NCI-H2227 (cell line): ENCODE results near the gene DCDC2C.
A peak's percentile ranks its signal among the peaks of the same experiment; 100 is the strongest.
"Not testable (repeated sequence)": the region's sequence is repeated elsewhere in the genome, so short reads cannot be mapped to it uniquely, and the experiment has no call there.

Experiments used
- DNase-seq: peaks from one replicate; lab custom pipeline; 2025; ENCODE audit not compliant: unreplicated experiment; lab: John Stamatoyannopoulos, UW

The DCDC2C gene

DNA sequence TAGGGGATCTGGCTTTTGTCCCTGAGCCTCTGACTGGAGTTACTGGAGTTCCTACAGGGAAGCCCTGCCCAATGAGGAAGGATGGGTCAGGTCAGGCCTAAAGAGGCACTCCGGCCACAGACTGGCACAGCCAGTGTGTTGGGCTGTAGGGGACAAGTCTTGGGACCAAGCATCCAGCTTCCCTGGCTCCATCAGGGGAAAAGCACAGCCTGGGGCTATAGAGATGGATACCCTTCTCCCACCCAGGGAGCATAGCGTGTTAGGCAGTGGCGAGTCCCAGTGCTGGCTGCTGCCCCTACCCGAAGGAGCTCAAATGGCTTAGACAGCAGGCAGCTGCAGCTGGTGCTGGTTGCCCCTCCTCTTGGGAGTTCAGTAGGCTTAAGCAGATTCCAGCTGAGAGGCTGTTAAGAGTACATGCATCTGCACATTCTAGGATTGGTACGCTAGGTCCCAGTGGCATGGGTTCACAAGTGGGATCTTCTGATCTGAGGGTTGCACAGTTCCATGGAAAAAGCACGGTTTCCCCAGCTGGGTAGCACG, 111.4 kb downstream of the DCDC2C start:
- DNase-seq: no peak

DNA sequence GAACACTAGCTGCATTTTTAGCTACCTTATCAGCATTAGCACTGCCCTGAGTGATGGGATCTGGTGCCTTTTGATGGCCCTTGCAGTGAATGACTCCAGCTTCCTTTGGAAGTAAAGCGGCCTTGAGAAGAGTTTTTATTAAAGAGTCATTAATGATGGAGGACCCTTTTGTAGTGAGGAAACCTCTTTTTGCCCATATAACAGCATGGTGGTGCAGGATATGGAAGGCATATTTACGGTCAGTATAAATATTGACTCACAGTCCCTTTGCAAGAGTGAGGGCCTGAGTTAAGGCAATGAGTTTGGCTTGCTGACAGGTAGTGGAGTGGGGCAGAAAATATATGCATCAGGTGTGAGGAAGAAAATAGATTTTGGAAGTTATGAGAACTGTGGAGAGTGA, 113.8 kb downstream of the DCDC2C start:
- DNase-seq: not testable (repeated sequence)

DNA sequence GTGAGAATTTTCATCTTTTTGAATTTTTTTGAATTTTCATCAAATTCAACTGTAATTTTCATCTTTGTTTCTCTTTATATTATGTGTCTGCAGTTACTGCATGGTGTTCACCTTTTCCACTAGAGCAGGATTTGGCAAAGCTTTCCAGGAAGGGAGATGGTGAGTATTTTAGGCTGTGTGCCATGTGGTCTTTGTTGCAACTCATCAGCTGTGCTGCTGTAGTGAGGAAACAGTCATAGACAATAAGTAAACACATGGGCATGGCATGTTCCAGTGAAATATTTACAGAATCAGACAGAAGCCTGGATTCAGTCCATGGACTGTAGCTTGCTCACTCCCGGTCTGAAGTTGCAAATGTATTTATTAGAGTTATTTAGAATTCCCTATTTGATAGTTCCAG, 120.4 kb downstream of the DCDC2C start:
- DNase-seq: no peak

DNA sequence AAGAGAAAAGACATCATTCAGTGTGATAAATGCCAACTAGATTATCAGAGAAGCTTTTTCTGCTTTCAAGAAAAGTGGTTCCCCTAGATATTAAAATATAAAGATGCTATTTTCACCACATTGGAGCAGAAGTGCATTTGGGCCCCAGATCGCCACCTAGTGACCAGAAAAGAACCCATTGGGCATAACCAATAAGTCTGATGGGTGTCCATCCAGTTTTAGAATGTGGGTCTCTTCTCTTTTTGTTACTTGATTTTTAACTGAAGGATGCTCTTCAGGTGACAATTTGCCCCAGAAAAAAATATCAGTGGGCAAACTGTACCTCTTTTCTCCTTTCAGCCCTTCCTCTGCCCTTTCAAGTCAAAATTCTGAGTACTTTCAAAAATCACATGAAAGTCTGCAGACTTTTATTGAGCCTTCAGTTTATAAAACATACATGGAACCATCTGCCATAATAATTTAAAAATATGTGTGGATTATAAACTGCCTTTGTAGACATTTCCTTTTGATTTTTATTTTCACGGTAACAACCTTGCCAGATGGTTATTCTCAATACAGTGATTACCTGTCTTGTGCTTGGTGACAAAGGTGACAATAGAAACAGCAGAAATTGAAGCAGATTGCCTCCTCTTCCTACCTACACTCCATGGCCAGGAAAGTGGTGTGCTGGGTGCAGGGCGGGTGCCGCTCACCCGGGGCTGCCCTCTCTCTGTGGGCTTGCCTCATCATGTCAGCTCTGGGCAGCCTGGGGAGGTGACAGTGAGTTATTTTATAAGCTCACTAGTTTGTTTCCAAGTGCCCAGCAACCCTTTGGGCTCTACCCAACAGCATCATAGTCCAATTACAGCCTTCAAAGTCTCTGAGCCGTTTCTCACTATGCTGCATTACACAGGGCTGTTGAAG, 124.5 kb downstream of the DCDC2C start:
- peak; percentile 30 for DNase-seq

DNA sequence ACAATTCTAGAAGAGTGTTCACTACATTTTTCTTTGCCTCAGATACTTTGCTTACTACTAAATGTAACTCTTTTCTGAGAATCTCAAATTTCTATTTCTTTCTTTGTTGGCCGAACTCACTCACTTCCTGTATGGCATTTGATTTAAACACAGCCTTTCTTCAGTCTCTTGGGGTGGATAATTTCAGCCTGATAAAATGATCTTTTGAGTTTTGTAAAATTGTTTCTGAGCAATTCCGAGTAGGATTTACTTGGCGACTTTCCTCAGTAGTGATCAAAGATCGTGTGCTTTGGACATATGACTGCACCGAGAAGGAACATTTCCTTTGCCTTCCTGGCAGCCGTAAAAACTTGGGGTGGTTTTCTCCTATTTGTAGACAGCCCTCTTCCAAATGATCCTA, 127.4 kb downstream of the DCDC2C start:
- DNase-seq: no peak

DNA sequence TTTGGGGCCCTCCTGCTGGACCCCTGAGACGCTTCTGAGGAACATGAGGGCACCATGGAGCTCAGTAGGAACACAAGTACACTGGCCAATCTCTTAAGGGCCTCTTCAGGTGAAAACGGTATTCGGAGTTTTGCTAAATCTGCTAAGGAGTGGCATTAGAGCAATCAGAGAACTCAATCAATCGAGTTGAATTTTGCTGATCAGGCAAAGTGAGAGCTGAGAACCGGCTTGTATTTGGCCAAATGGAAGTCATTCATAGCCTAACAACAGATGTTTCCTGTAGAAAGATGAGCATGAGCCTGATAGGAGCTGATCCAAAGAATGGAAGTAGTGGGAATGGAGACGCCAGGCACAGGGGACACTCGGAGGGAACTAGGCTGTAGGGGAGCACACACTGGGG, 133.7 kb downstream of the DCDC2C start:
- no peak for DNase-seq

DNA sequence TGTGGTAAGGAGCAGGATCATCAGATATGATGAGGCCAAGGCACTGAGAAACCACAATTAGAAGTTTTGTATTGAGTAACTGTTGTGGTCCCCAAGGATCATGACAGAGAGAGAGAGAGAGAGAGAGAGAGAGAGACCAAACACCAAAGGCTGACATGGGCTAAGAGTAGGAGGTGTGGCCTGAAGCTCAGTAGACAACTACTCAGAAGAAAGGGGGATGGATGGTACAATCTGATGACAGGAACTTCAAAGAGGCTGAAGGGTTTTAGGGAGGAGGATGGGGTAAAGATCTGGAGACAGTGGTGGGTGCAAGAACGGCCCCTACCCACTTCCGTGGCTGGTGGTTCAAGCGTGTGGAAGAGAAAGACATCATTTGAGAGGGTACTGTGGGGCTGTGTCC, 135.0 kb downstream of the DCDC2C start:
- no peak for DNase-seq

DNA sequence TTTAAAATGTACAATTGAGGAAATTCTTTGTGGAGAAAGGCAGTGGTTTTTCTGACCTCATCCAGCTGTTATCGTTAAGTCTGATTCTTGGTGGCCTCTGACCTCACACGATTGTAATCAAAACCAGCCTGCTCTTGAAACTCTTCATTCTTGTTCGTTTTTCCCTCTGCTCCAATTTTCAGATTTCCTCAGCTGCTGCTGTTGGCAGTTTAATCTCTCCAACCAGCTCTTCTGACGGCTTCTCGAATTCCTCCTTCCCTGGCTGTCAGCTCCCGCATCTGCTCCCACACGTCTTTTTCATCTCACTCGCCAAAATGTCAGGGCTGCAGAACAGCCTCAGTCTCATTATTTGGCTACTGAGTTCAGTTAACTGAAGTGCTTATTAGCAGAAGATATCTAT, 136.1 kb downstream of the DCDC2C start:
- no peak for DNase-seq

DNA sequence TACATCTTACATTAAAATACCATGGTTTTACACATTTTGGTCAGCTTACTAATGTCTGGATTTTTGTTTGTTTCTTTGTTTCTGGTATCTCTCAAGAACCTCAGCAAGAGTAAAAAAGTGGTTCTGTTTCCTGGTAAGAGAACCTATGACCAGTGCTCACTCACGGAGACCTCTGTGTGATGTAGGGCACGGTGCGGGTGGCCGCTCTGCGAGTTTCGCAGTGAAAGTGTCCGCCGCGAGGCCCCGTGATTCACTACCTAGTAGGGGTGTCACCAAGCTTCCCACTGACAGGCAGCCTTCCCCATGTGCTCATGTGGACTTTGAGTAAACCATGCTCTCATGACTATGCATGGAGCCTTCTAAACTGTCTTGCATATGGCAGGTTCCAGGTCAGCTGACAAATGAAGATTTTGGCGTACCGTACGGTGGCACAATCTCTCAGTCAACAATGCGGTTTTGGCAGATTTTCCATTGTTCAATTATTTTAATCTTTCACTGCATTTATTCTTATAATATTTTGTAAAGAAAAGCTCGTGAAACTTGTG, 137.3 kb downstream of the DCDC2C start:
- DNase-seq: no peak

DNA sequence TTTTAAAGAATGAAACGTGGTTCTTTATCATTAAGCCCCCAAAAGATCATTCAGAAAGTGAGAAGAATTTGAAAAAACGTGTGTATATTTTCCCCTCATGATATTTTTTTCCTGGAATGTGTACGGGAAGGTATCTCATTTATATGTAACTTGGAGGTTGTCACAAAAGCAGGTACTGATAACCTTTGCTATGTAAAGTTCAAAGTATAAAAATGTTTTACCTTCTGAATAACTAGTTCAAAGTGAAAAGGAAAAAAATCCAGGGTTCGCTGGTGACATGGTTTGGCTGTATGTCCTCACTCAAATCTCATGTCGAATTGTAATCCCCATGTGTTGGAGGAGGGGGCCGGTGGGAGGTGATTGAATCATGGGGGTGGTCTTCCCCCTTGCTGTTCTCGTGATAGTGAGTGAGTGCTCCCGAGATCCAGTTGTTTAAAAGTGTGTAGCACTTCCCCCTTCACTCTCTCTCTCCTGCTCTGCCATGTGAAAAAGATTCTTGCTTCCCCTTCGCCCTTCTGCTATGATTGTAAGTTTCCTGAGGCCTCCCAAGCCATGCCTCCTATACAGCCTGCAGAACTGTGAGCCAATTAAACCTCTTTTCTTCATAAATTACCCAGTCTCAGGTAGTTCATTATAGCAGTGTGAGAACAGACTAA, 144.2 kb downstream of the DCDC2C start:
- DNase-seq: no peak

DNA sequence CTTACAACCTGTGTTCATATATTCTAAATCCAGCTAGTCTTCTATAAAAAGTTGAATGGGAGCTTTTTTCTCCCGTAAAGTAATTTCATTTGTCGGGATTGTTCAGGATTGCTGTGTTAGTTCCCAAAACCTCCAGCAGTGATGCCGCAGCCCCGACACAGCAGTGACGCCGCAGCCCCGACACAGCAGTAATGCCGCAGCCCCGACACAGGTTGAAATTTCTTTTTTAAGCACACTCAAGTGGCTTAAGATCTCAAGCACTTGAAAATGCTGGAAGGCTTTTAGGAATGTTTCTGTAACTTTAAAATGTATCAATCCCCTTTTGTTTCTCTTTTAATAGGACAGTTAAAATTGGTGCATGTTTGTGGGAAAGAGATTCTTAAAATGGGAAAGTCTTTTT, 145.4 kb downstream of the DCDC2C start:
- no peak for DNase-seq

DNA sequence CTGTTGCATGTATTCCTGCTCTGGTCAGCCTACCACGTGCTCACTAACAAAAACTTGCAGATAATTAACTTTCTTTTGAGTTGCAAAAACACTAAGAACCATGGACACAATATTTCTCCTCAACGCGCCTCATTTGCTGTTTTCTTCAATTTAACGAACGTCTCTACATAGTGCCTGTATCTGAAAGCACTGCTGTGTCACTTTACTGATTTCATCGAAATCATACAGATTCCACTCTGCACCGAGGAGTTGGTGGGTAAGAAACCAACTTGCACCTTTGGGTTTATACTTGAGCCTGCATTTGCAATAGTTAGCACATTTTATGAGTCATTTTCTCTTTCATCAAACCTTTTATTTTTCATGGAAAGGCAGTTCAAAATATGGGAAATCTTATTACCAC, 145.8 kb downstream of the DCDC2C start:
- no peak for DNase-seq

DNA sequence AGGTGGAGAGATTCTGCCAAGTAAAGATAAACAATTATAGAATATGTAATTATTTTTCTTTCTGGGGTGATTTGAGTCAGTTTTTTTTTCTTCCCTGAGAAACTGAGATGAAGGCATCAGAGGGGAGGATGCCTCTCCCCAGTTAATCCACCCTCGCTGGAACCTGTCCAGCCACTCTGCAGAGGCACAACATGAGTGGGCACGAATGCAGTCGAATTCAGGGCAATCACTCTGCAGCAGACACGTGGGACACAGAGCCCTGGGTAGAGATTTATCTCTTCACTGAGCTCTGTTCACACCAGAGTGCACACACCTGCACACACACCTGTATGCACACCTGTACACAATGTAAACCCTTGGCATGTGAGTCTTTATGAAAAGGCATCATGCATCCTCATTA, 154.2 kb downstream of the DCDC2C start:
- peak; percentile 38 for DNase-seq

DNA sequence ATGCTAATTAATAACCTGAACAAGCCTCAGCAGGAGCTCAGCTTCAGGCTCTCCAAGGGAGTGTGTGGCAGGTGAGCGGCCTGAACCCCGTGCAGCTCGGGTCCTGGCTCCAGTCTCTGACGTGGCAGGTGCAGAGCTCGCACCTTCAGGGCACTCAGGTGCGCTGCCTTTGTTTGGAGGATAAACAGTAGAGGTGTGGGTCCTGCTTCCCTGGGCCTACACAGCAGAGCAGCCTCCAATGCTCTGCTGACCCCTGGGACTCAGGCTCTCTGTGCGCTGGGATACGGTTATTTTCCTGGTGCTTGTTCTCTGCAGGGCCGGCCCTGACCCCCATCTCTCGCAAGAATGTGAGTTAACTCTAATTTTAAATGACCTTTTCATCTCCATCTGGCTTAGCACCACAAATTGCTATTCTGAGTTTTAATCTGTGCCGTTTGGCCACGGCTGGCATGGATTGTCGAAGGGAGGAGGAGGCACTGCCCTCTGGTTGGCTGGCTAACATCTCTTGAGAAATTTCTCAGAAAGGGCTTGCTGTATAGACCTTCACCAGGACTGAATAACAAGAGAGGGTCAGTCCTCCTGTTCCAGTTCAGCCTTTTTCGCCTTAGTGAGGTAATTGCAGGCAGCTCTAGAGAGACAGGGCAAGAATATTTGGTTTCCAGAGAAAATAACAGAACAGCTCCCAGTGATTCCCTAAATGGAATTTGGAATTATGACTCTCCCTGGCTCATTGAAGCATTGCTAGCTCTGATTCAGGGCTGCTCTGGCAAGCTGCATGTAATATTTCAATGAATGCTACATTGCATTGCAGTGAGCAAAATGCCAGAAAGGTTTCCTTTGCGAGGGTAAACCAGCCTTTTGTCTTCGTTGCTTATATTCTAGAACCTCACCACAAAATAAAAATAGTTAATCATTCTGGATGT, 161.8 kb downstream of the DCDC2C start:
- no peak for DNase-seq

DNA sequence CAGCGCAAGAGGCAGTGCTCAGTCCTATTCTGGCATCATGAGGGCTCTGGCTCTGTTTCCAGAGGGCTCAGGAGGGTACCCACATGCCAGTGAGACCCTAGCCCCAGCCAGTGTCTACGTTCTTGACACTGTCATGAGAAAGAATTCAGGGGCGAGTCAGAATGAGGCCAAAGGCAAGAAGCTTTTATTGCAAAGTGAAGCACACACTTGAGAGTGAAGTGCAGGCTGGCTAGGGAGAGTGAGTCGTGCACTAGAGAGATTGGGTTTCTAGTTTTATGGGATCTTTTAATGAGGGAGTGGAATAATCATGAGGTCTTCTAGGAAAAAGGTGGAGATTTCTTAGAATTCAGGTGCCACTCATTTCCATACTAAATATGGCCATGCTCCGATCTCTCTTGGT, 164.1 kb downstream of the DCDC2C start:
- no peak for DNase-seq

DNA sequence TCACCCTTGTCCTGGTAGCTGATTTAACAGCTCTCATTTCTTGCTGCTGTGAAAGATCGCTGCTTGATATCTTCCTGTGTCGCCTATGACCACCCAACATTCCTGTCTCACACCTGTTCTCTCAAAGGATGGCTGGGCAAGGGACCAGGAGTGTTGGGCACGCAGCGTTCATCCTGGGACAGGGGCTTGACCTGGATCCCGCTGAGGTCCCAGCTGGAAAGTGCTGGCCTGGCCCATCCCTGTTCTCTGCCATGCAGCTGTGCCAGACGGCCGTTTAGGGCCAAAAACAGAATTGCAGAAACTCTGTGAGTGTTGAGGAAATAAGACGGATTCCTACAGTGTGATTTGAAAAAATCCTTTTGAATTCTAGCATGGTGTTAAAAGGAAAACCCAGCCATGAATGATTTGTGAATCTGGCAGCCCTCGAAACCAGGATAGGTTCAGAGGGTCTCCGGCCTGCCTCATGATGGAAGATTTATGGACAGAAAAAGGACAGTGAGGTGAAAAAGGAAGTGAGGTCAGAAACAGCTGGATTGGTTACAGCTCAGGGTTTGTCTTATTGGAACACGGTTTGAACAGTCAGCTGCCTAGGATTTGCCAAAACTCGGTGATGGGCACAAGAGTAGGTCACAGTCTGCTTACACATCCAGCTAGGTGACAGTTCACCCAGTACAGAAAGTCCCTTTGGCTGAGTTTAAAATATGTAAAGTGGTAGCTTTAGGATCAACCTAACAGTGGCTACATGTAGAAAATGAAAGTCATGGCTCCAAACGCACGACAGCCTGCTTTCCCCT, 164.8 kb downstream of the DCDC2C start:
- DNase-seq: no peak

DNA sequence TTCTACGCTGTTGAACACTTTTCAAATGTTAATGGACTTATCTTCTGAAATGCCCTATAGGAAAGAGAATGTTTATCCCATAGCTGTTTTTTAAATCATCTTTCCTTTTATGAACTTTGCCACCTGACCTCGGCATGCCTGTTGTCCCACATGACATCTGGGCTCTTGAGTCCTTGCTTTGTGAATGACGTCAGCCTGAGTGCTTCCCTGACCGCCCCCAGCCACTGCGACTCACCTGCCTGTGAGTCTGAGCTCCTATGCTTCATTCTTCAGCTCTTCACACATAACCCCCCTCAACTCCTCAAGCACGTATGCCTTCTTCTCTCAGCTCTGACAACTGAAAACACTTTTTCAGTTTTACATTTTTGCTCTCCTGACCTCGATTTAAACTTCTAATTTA, 166.8 kb downstream of the DCDC2C start:
- no peak for DNase-seq

DNA sequence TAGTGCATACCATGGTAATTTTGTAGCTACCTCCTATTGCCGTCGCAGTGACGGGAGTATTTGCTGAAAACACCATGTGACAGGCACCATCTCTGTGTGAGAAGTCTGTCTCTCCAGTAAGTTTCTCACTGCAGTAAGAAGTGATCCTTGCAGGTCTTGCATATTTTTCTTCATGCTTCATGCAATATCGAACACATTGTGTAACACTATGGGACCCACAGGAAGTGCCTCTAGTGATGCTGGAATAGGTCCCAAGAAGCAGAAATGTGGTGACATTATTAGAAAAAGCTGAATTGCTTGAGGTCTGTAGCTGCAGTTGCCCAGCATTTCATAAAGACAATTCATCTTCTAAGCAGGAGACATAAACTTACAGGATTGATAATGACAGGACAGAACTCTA, 167.6 kb downstream of the DCDC2C start:
- DNase-seq: no peak

DNA sequence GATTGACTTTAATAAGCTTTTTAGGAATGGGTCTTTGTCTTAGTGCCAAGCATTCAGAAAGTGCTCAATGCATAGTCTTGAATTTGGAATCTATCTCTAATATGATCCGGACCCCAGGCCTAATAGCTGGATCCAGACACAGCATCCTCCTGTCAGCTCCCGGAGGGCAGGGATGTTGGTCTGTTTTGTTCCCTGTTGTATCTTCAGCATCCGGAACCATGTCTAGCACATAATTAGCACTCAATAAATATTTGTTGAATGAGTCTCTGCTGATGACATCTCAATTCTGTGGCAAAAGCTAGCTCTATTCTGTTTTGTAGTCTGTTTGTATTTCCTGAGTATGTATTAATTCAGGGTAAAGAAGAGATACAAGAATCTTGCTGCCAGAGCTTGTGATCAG, 169.1 kb downstream of the DCDC2C start:
- DNase-seq: no peak

DNA sequence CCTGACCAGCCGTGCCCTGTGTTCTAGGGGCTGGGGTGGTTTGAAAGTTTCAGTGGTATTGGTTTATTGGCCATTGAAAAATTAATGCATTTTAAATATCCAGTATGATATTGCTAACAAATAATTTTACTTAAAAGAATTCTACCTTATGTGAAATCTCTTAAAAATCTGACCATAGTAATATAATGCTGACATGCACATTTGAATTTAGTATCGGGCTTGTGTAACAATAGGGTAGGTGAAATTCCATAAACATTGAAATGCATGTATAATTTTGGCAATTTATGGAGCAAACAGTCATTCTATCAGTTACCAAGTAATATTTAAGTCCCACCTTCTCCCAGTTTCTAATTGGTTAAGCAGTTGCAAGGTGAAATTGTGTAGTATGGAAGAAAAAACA, 170.5 kb downstream of the DCDC2C start:
- no peak for DNase-seq
